GM23248 (cell line): ENCODE results near the gene SMIM13. TPM values are rescaled to one million over a fixed set of nuclear protein-coding genes. Genes with fewer than 3 reads are reported as not detected.
A peak's percentile ranks its signal among the peaks of the same experiment; 100 is the strongest.

Source experiments
- DNase-seq: peaks from one replicate; pipeline ENCODE4 v3.0.0-alpha.2; 2015
- H2AFZ ChIP-seq: fragments of 200-600 bp; sonication (generic); 2 replicates; pipeline ENCODE4 v1.6.1; 2016; ENCODE audit warnings: antibody characterized with exemption
- H3F3A ChIP-seq: fragments of 200-600 bp; sonication (generic); 2 replicates; pipeline ENCODE4 v1.6.1; 2016; ENCODE audit warnings: mild to moderate bottlenecking, antibody characterized with exemption, mixed run types; ENCODE audit not compliant: insufficient read depth
- H3K27ac ChIP-seq: fragments of 200-600 bp; sonication (generic); 2 replicates; pipeline ENCODE4 v1.5.1; 2016; ENCODE audit warnings: mild to moderate bottlenecking
- H3K27me3 ChIP-seq: fragments of 200-600 bp; sonication (generic); replicated peaks from 2 replicates; pipeline ENCODE4 v1.6.1; 2016; ENCODE audit warnings: mild to moderate bottlenecking; ENCODE audit not compliant: insufficient read depth
- H3K36me3 ChIP-seq: fragments of 200-600 bp; sonication (generic); 2 replicates; pipeline ENCODE4 v1.6.1; 2016; ENCODE audit warnings: low read depth, mild to moderate bottlenecking
- H3K4me1 ChIP-seq: fragments of 200-600 bp; sonication (generic); 2 replicates; pipeline ENCODE4 v1.6.1; 2016; ENCODE audit warnings: mild to moderate bottlenecking; ENCODE audit not compliant: insufficient read depth
- H3K4me2 ChIP-seq: fragments of 200-600 bp; sonication (generic); one replicate; pipeline ENCODE4 v1.6.1; 2016; ENCODE audit warnings: mild to moderate bottlenecking; ENCODE audit not compliant: unreplicated experiment
- H3K4me3 ChIP-seq: fragments of 200-600 bp; sonication (generic); 2 replicates; pipeline ENCODE4 v1.5.1; 2016; ENCODE audit warnings: mild to moderate bottlenecking
- H3K79me2 ChIP-seq: fragments of 200-600 bp; sonication (generic); 2 replicates; pipeline ENCODE4 v1.6.1; 2016; ENCODE audit warnings: mild to moderate bottlenecking; ENCODE audit not compliant: insufficient read depth
- H3K9ac ChIP-seq: fragments of 200-600 bp; sonication (generic); 2 replicates; pipeline ENCODE4 v1.6.1; 2016; ENCODE audit warnings: mild to moderate bottlenecking
- H3K9me2 ChIP-seq: fragments of 200-600 bp; sonication (generic); 2 replicates; pipeline ENCODE4 v1.6.1; 2016; ENCODE audit warnings: mixed run types, mild to moderate bottlenecking, moderate library complexity; ENCODE audit not compliant: insufficient read depth
- H3K9me3 ChIP-seq: fragments of 200-600 bp; sonication (generic); one replicate; pipeline ENCODE4 v1.6.1; 2017; ENCODE audit warnings: low read depth
- H4K20me1 ChIP-seq: fragments of 200-600 bp; sonication (generic); 2 replicates; pipeline ENCODE4 v1.6.0; 2016; ENCODE audit not compliant: insufficient read depth
- EZH2 ChIP-seq: fragments of 200-600 bp; sonication (generic); IDR thresholded peaks from 2 replicates; pipeline ENCODE4 v1.6.1; 2018; ENCODE audit warnings: antibody characterized with exemption, mild to moderate bottlenecking; ENCODE audit not compliant: insufficient read depth, poor library complexity, severe bottlenecking
- EZH2phosphoT487 ChIP-seq: fragments of 200-600 bp; sonication (generic); IDR thresholded peaks from 2 replicates; pipeline ENCODE4 v1.6.1; 2018; ENCODE audit warnings: antibody characterized with exemption, moderate library complexity, mild to moderate bottlenecking, low read depth; ENCODE audit not compliant: insufficient read depth
- WGBS, 2 experiments: methylation state at CpG; one replicate each; pipeline ENCODE4 v1.1.6; 2015 to 2017; ENCODE audit warnings: low lambda C conversion rate in 2 of 2, low coverage in 1 of 2; ENCODE audit errors: missing lambda C conversion rate in 2 of 2; 5-methylcytosine and 5-hydroxymethylcytosine counted together
- in situ Hi-C: fragments of 300-500 bp; cut with MboI; formaldehyde crosslinking; loops from 2 replicates; pipeline ENCODE4 v1.15.0; 2020
- polyA plus RNA-seq: library from polyadenylated mRNA; unstranded; fragments of >200 nt; fragmentation: Nextera tagmentation; extraction: Ambion mirVana; gene quantifications from 2 replicates; pipeline ENCODE4 v1.2.1, GENCODE V29; 2016
- total RNA-seq: library from RNA; depleted of rRNA; stranded (reverse); fragments of >200 nt; shearing (Covaris generic); gene quantifications from 2 replicates; pipeline ENCODE4 v1.2.3, GENCODE V29; 2014

The SMIM13 gene
- total and polyA plus RNA-seq, 2 experiments from 2014 or later = 5.1 to 11.3 TPM

GRCh38 chr6:11144393-11144851 is 50.8 kb downstream of the SMIM13 start:
- Histone ChIP-seq H3K4me2 (peak overlapping the region; percentile 55), H3K9me3 (no peaks in the 10 kb centered on the region), H3K4me3 (no peak overlapping the region), H3K27me3 (no peaks in the 10 kb centered on the region), H3K4me1 (peaks cover 18% of the 10 kb centered on the region), H3K9ac (no peak overlapping the region; the same call in 1 of the 2 replicates), H4K20me1 (no peaks in the 10 kb centered on the region), H3K79me2 (no peaks in the 10 kb centered on the region), H2AFZ (no peak overlapping the region), H3K9me2 (no peaks in the 10 kb centered on the region), H3K27ac (peak overlapping the region; percentile 67), H3K36me3 (no peaks in the 10 kb centered on the region), H3F3A (0 out of 2 replicates have a peak, but pooled peaks cover 6% of the 10 kb centered on the region)
- in situ Hi-C loops = loop anchor here (10.0 kb wide), 1 partner anchor 350 kb away; no protein-coding TSS in a partner anchor
- no peak for TF ChIP-seq EZH2phosphoT487
- no peak for TF ChIP-seq EZH2
- WGBS, 2 experiments = 18 to 25% methylated on average over 6 of the region's 6 CpGs
- DNase-seq = peak; percentile 80

GRCh38 chr6:11146117-11146826 is 52.6 kb downstream of the SMIM13 start:
- Histone ChIP-seq H3K79me2 (no peaks in the 10 kb centered on the region), H3K4me3 (no peak overlapping the region), H3K27ac (no peak overlapping the region), H3K9ac (no peak overlapping the region), H3K9me3 (no peaks in the 10 kb centered on the region), H3K27me3 (no peaks in the 10 kb centered on the region), H3K9me2 (no peaks in the 10 kb centered on the region), H4K20me1 (no peaks in the 10 kb centered on the region), H3K36me3 (no peaks in the 10 kb centered on the region), H3K4me2 (no peak overlapping the region), H3K4me1 (peaks cover 11% of the 10 kb centered on the region), H2AFZ (no peak overlapping the region), H3F3A (0 out of 2 replicates have a peak, but pooled peaks cover 6% of the 10 kb centered on the region)
- TF ChIP-seq EZH2 (no peak), EZH2phosphoT487 (no peak)
- in situ Hi-C loops = loop anchor here (10.0 kb wide), 1 partner anchor 349 kb away; no protein-coding TSS in a partner anchor
- no peak for DNase-seq
- WGBS, 2 experiments = 97% methylated on average over 4 of the region's 4 CpGs

- 87 to 97% methylated on average over 3 of the region's 3 CpGs for WGBS, 2 experiments
- Histone ChIP-seq H3K79me2 (no peaks in the 10 kb centered on the region), H3K9ac (no peak overlapping the region), H3F3A (no peaks in the 10 kb centered on the region), H3K27ac (no peak overlapping the region), H3K9me2 (no peaks in the 10 kb centered on the region), H4K20me1 (no peaks in the 10 kb centered on the region), H3K4me3 (no peak overlapping the region), H3K4me1 (no peaks in the 10 kb centered on the region), H3K27me3 (no peaks in the 10 kb centered on the region), H3K36me3 (no peaks in the 10 kb centered on the region), H2AFZ (no peak overlapping the region), H3K9me3 (no peaks in the 10 kb centered on the region), H3K4me2 (no peak overlapping the region)
- no peak for DNase-seq
- in situ Hi-C loops = loop anchor here (10.0 kb wide), 1 partner anchor 345 kb away; no protein-coding TSS in a partner anchor
- TF ChIP-seq EZH2phosphoT487 = no peak
- no peak for TF ChIP-seq EZH2
Measured at GRCh38 chr6:11149551-11149950, 55.9 kb downstream of the SMIM13 start.

GRCh38 chr6:11151488-11151887 is 57.9 kb downstream of the SMIM13 start:
- in situ Hi-C loops = no loop called here
- TF ChIP-seq EZH2 (no peak), EZH2phosphoT487 (no peak)
- DNase-seq = no peak

More at GRCh38 chr6:11151488-11151887, 57.9 kb downstream of the SMIM13 start:
- no peaks in the 10 kb centered on the region for H3K9me2 ChIP-seq
- no peaks in the 10 kb centered on the region for H4K20me1 ChIP-seq
- H3F3A ChIP-seq = no peaks in the 10 kb centered on the region
- no peaks in the 10 kb centered on the region for H3K79me2 ChIP-seq
- 96 to 100% methylated on average over 1 of the region's 1 CpG for WGBS, 2 experiments
- H3K9me3 ChIP-seq = no peaks in the 10 kb centered on the region
- H3K36me3 ChIP-seq = no peaks in the 10 kb centered on the region
- no peak overlapping the region for H3K4me3 ChIP-seq
- H3K27ac ChIP-seq = no peak overlapping the region
- H3K9ac ChIP-seq = no peak overlapping the region
- no peaks in the 10 kb centered on the region for H3K4me1 ChIP-seq
- H3K27me3 ChIP-seq = no peaks in the 10 kb centered on the region
- H3K4me2 ChIP-seq = no peak overlapping the region
- no peak overlapping the region for H2AFZ ChIP-seq
